Hematopoietic multipotent progenitor cell treated with erythropoietin and hydrocortisone succinate and interleukin-3 and kit ligand, for 4 days (in vitro differentiated cells): ENCODE results near the gene AKAP12.

Experiments used
- DNase-seq: peaks from one replicate; pipeline ENCODE4 v3.0.0-alpha.2; 2015

Gene AKAP12

GRCh38 chr6:151236668-151237401 lies 2.9 kb upstream of the AKAP12 start:
- no peak for DNase-seq

- peak; percentile 86 for DNase-seq
These were observed 394 bp downstream of the AKAP12 start for GRCh38 chr6:151240036-151240685.

- peak; percentile 20 for DNase-seq
These were observed 1.2 kb downstream of the AKAP12 start for GRCh38 chr6:151240791-151241642.

- DNase-seq: no peak
These were observed 2.1 kb downstream of the AKAP12 start for GRCh38 chr6:151241853-151242252.

- no peak for DNase-seq
These were observed 2.7 kb downstream of the AKAP12 start for GRCh38 chr6:151242420-151242861.

GRCh38 chr6:151243481-151243880 lies 3.7 kb downstream of the AKAP12 start:
- DNase-seq: peak; percentile 63

DNA sequence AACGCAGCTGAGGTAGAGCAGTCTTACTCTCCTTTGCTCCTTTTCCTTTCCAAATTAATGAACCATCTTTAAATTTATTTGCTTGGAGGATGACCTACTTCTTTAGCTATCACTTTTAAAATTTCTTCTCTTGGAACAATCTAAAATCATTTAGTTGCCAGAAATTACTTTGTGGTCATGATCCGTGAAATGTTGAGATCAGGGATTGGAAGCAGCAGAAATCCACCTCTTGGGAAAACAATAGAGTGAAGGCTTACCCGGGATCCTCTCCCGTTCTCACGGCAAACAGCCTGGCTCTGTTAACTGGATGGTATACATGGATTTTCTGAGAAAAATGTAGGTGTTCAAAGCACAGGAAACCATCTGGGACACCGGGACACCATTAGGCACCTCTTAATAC lies 7.7 kb downstream of the AKAP12 start:
- no peak for DNase-seq

DNA sequence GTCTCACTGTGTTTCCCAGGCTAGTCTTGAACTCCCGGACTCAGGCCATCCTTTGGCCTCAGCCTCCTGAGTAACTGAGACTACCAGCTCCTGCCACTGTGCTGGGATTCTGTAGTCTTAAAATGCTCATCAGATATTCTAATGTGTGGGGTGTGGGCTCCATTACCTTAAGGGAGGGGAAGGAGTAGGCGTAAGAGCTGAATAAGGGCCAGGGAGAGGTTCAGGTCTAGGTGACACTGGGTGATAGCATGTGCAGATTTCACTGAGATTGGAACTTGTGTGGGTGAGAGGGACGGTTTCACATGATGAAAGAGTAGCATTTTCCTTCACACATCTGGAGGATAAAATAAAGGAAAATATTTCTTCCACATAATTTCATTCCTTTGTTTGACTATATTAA lies 8.5 kb downstream of the AKAP12 start:
- no peak for DNase-seq

GRCh38 chr6:151252634-151253033 lies 12.9 kb downstream of the AKAP12 start:
- DNase-seq: no peak

DNA sequence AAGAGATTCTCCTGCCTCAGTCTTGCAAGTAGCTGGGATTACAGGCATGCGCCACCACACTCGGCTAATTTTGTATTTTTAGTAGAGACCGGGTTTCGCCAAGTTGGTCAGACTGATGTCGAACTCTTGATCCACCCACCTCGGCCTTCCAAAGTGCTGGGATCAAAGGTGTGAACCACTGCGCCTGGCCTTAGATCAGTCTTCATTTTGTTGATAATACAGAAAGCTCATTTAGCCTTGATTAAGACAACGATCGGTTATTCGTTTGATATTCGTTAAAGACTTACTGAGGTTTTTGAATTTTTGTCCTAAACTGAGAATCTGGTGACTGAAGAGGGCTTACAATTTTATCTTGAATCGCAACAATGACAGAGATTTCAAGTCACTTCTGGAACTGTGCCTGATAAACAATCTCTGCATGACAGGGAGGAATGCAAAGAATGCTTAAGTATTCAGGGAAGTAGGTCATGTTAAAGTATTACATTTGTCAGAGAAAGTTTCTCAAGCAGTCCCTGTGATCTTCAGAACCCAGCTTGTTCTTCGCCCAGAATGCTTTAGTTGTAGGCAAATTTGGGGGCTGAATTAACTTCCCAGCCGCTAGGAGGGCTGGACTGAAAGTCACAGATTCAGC lies 14.8 kb downstream of the AKAP12 start:
- no peak for DNase-seq

DNA sequence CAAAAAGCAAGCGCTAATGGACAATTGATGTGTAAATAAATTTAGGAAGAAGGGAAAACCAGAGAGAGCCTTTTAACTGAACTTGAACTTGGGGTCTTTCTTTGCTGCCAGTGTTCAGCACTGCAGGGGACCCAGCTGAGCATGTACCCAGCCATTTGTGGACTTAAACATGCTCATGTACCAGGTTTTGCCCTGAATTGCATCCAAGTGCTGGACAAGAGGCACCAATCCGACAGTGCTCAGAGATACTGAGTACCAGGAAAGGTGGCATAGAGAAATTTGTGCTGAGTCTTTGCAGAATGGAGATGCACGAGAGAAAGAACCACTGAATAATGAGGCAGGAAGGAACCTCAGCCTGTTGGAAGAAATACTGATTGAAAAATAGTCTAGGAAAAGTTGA lies 16.0 kb downstream of the AKAP12 start:
- DNase-seq: no peak

GRCh38 chr6:151257985-151258445 lies 18.2 kb downstream of the AKAP12 start:
- DNase-seq: no peak

DNA sequence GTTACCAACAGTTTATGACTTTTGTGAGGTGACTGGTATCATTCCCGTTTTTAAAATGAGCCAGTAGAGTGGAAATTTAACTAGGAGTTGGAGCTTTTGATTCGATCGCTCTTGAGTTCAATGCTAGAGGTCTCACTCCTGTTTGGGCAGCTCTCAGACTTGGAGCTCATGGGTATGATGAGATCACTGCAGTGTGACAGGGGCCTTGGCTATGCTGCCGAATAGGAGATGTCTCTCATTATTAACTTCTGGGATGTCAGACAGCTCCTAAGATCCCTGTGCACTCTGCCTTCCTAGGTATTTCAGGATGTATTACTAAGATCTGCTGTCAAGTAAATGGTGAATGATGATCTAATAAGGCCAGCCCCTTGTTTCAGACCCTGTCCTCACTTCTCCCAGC lies 20.4 kb downstream of the AKAP12 start:
- no peak for DNase-seq

DNA sequence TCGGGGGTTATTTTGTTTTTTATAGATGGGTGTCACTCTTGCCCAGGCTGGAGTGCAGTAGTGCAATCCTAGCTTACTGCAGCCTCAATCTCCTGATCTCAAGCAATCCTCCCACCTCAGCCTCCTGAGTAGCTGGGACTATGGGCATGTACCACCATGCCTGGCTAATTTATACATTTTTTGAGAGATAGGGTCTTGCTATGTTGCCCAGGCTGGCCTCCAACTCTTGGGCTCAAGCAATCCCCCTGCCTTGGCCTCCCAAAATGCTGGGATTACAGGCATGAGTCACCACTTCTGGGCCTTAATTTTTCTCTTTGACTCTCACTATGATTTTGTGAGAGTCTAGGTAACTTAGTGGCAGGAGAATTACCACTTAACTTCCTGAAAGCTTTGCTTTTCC lies 23.3 kb downstream of the AKAP12 start:
- no peak for DNase-seq

DNA sequence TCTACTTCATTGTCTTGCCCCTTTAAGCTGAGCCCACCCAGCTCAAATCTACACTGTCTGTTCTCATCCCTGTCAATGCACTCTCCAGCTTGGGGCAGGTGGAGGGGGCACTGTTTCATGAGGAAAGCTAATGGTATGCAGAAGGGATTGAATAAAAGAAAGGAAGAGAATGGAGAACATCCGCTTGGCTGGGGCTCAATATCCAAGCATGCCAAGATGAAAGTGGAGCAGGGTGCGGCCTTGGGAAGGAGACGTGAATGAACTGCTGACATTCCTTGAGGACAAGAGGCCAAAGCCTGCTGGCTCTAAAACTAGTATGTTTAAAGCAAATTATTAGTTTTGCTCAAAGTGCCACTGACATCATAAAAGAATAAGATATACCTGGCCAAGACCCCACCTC lies 24.2 kb downstream of the AKAP12 start:
- DNase-seq: no peak

DNA sequence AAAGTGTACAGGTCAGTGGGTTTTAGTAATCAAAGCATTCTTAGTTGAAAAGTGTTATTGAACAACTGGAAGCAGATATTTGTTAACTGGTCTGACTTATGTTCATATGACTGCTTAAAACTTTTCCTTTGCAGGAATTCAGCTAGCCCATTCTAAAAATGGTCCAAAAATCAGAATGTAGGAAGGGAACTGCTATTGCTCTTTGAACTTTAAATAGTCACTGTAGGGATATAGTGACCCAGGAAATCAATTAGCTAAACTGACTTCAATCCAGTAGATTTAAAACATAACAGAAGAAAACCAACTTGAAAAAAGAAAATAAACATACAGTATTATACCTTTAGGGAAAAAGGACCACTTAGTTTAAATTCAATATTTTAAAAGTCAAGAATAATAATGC lies 25.5 kb downstream of the AKAP12 start:
- DNase-seq: no peak

GRCh38 chr6:151269321-151269995 lies 29.7 kb downstream of the AKAP12 start:
- DNase-seq: no peak

DNA sequence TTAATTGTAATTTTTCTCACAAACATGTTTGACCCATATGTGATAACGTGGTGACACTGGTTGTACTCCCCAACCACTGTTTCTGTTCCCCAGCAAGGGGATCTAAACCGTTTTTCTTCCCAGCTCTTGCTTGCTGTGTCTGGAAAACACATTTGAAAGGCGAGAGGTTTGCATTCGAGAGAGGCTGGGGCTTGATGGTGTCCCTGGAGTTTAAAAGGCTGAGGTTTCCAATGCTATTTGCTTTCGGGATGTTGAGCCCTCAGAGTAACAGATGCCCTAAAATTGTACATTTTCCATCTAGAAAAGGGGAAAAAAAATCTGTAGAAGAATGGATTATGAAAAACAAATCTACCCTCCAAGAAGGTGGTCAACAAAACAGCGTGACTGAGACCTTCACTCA lies 35.4 kb downstream of the AKAP12 start:
- DNase-seq: no peak

DNA sequence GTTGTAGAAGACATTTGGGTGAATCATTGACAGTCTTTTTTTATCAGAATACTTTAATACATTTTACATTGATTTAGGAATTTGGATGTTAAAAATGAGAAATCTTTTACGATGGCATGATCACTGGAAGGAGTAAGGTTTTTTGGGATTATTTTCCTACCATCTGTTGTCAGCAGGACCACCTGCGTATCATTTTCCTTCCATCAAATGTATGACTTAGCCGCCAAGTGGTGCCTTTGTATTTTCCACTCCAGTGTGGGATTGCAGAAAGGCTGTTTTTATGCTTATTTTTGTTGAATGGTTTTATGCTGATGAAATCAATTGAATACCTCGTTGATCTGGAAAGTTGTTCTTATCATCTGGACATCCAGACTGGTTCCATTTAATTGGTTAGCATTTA lies 35.8 kb downstream of the AKAP12 start:
- no peak for DNase-seq

DNA sequence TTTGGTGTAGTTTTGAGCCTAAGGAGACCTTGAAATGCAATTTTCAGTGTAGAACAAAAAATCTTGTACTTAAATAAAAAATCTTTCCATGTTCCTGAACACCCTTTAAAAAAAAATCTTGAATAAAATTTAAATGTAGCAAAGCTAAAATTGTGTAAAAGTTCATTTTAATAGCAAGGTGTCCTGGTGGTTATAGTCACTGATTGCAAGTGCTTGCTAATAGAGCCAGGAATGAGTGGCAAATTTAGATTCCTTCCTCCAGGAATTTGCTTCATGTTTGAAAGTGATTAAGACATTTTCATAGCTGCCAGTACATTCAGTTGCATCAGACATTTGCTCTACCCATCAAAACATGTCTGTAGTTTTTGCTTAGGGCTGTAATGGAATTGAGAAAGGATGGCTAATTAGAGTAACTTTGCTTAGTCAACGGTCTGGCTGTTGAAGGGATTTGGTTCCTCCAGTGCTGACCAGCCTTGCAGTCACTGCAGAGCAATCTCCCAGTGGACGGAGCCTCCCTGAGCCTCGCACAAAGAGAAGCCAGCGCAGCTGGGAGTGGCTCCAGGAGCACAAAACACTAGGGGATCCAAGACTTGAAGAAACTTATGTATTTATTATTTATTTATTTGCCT lies 36.5 kb downstream of the AKAP12 start:
- DNase-seq: no peak

GRCh38 chr6:151279891-151280290 lies 40.1 kb downstream of the AKAP12 start:
- no peak for DNase-seq

- DNase-seq: no peak
These were observed 41.1 kb downstream of the AKAP12 start for GRCh38 chr6:151280859-151281258.
